ENCODE results near the gene SH3PXD2B.
A peak's percentile ranks its signal among the peaks of the same experiment; 100 is the strongest.

Gene SH3PXD2B

GRCh38 chr5:172453206-172453985 lies 929 bp downstream of the SH3PXD2B start:
- DNase-seq (ENCODE audit: low read depth): peak; percentile 46

DNA sequence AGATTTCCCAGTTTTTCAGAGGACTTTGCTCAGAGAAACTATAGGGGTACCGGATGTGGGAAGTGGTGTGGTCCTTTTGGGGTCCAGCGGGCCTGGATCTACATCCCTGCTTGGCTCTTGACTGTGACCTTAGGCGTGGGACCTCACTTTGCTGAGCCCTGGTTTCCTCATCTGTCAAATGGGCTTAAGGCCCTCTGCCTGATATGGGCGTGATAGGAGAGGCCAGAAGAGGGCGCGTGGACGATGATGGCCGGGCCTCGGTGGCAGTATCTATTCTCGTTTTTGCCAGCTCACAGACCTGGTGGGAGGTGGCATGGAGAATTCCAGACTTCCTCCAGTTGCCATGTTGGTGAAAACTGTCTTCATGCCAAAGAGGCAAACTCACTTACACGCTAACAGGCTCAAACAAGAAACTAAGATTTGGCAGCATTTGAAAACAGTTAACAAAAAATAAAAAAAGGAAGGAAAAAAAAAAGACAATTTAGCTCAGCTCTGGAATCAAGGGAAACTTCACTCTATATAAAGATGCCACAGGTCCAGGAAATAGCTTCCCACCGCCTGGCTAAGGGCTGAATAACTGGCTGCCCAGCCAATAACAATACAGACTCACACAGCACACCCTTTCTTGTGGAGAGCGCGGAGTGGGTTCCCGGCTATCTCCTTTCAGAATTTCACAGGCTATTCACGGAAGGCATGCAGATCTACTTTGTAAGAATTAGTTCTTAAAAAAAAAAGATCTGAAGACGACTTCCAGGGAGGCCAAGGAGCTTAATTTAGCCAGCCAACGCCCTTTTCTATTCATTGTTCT lies 1.7 kb downstream of the SH3PXD2B start:
- peak; percentile 63 for DNase-seq (ENCODE audit: low read depth)

DNA sequence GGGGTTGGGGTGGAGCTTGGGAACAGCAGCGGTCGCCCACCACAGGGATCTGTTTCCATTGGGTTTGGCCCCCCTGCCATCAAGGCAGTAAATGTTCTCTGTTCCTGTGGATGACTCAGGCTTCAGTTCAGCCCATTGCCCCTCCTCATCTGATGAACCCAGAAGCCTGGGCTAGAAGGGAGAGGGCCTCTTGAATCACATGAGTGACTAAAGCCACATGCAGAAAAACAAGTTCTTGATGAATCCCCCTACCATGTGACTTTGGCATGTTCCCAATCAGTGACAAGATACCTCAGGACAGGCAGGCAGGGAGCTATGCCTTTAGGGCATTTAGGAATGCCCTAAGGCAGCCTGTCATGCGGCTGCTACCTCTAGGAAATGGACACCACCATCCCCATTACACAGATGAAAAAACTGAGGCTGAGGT lies 2.5 kb downstream of the SH3PXD2B start:
- DNase-seq (ENCODE audit: low read depth): peak; percentile 71

GRCh38 chr5:172450861-172451695 lies 3.2 kb downstream of the SH3PXD2B start:
- peak; percentile 70 for DNase-seq (ENCODE audit: low read depth)

DNA sequence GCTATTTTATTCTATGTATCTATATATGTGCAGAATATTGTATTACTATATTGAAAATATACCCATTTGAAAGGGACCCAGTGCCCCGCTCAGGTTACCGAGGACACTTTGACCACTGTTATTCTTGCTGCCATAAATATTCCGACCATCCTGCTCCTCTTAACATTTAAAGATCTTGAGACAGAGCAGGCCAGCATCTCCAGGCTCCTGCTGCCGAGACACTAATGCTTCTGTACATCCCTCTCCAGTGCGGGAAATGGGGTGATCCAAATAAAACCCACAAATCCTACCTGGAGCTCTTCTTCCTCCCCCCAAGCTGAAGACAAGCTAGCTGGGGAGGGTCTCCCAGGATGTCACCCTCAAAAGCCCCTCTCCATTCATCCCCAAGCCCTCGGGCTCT lies 3.9 kb downstream of the SH3PXD2B start:
- DNase-seq (ENCODE audit: low read depth): no peak

GRCh38 chr5:172448999-172449398 lies 5.3 kb downstream of the SH3PXD2B start:
- no peak for DNase-seq (ENCODE audit: low read depth)

- no peak for DNase-seq (ENCODE audit: low read depth)
Observed at GRCh38 chr5:172447646-172448365, 6.5 kb downstream of the SH3PXD2B start.

DNA sequence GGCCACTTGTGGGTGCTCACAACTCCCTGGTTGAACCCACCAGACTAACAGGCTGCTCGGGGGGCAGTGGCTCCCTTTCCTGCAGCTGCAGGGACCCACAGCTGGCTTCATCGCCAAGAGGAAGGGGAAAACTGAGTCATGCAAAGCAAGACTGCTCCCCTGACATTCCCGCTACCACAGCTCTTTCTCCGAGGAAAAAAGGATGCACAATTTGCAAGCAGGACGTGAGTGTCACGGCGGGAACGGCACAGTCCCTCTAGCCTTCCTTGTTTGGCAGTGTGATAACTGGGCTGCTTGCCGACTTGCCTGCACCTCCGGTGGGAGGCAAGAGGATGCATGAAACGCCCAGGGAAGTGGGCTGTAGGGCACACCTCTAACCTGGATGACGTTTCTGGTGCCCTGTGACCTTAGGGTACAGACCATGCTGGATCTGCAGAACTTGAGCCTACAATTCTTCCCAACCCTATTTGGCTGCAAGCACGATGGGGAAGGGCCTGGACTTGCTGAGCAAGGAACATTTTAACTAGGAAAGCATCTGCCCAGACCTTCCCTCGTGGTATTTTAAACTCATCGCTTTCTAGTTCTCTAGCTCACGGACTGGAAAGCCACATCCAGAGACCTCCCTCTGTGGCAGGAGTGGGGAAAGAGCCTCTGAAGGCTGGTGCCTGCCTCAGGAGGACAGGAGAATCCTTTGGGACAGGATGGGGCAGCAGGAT lies 7.8 kb downstream of the SH3PXD2B start:
- no peak for DNase-seq (ENCODE audit: low read depth)

- no peak for DNase-seq (ENCODE audit: low read depth)
Observed at GRCh38 chr5:172445866-172446265, 8.5 kb downstream of the SH3PXD2B start.

DNA sequence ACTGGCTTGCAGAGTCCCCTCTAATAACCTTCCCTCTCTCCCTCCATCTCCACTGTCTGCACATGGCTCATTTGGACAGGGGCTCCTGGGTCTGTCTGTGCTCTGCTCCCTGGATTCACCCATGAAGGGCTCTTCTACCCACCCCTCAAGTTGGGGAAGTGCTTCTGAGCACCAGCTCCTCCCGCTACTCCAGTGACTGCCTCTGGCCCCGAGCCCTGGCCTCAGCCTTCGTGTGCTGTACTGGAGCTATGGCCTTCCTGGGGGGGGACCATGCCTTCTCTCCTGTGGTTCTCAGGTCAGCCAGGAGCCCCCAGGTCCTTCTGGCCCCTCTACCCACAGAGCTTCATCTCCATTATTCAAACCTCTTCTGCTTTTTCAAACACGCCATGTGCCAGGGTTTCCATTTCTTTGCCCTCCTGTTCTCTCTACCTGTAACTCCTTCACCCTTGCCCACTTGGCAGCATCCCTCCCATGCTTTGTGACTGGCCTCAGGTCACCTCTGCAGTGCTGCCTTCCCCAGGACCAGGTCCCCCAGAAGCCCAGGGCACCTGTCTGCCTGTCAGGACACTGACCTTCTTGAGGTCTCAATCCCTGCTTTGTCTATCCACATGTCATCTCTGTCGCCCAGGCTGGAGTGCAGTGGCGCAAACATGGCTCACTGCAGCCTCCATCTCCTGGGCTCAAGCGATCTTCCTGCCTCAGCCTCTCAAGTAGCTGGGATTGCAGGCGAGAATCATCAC lies 9.5 kb downstream of the SH3PXD2B start:
- no peak for DNase-seq (ENCODE audit: low read depth)

- no peak for DNase-seq (ENCODE audit: low read depth)
Observed at GRCh38 chr5:172444110-172444510, 10.2 kb downstream of the SH3PXD2B start.

GRCh38 chr5:172443441-172444109 lies 10.8 kb downstream of the SH3PXD2B start:
- peak; percentile 97 for DNase-seq (ENCODE audit: low read depth)

GRCh38 chr5:172442592-172442991 lies 11.7 kb downstream of the SH3PXD2B start:
- DNase-seq (ENCODE audit: low read depth): no peak

- no peak for DNase-seq (ENCODE audit: low read depth)
Observed at GRCh38 chr5:172441262-172441751, 13.0 kb downstream of the SH3PXD2B start.

DNA sequence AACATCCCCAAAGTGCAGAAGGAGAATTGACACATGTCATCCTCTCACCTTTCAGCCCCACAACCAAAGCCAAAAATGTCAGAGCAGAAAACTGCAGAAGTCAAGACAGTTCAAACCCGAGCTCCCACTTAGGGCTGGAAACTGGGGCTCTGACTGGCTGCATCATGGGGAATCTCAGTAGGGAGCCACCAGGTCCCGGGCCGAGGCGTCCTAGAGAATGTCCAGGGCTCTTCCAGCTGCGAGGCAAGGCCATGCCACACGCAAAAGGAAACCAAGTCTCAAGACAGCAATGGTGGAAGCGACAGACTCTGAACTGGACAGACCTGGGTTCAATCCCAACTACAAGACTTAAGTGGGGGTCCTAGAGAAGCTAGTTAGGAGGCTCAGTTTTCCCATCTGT lies 13.8 kb downstream of the SH3PXD2B start:
- no peak for DNase-seq (ENCODE audit: low read depth)

- no peak for DNase-seq (ENCODE audit: low read depth)
Observed at GRCh38 chr5:172439785-172440477, 14.4 kb downstream of the SH3PXD2B start.

DNA sequence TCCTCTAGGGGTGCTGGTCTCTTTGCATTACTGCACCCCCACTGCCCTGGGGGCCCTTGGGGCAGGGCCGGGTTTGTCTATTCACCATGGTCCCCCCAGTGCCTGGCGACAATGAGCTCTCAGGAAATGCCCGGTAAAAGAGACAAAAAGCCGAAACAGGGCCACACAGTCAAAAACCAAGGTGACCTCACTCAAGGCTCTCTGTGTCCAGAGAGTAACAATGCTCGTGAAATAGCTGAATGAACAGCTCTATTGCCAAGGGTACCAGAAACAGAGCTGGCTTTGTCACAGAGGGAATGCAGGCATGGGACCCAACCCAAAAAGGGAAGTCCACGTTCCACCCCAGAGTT lies 16.0 kb downstream of the SH3PXD2B start:
- DNase-seq (ENCODE audit: low read depth): no peak

GRCh38 chr5:172437445-172438318 lies 16.6 kb downstream of the SH3PXD2B start:
- peak; percentile 70 for DNase-seq (ENCODE audit: low read depth)
